Large intestine (tissue), 3 donors: ENCODE measurements around the gene PBX1. TPM values are rescaled to one million over a fixed set of nuclear protein-coding genes. Genes with fewer than 3 reads are reported as not detected.

Experiments used
- DNase-seq, 2 donors: peaks; one replicate each; pipeline versions ENCODE4 v3.0.0 to v3.0.0-alpha.2; 2013
- H3K27ac ChIP-seq: one replicate; pipeline ENCODE4 v1.5.1; 2013; ENCODE audit warnings: low read length
- H3K27me3 ChIP-seq: 2 replicates; pipeline ENCODE4 v1.6.1; 2013; ENCODE audit warnings: low read length; ENCODE audit not compliant: control insufficient read depth, insufficient read depth
- H3K36me3 ChIP-seq: 2 replicates; pipeline ENCODE4 v1.6.1; 2013; ENCODE audit warnings: low read length; ENCODE audit not compliant: control insufficient read depth, insufficient read depth
- H3K4me1 ChIP-seq: one replicate; pipeline ENCODE4 v1.6.1; 2013; ENCODE audit warnings: low read length; ENCODE audit not compliant: control insufficient read depth, insufficient read depth
- H3K4me3 ChIP-seq: one replicate; pipeline ENCODE4 v1.5.1; 2013; ENCODE audit warnings: low read length
- H3K9me3 ChIP-seq: one replicate; pipeline ENCODE4 v1.6.1; 2013; ENCODE audit warnings: mild to moderate bottlenecking, low read depth, low read length, moderate library complexity; ENCODE audit not compliant: control insufficient read depth
- WGBS: methylation state at CpG from one replicate; pipeline ENCODE4 v1.1.5; 2013; ENCODE audit warnings: low lambda C conversion rate; ENCODE audit not compliant: insufficient coverage; 5-methylcytosine and 5-hydroxymethylcytosine counted together
- polyA plus RNA-seq: library from polyadenylated mRNA; unstranded; fragments of 120-200 nt; gene quantifications from one replicate; pipeline ENCODE4 v1.2.1, GENCODE V29; 2013

Gene PBX1
- polyA plus RNA-seq, 1 donor = 60.8 TPM

DNA sequence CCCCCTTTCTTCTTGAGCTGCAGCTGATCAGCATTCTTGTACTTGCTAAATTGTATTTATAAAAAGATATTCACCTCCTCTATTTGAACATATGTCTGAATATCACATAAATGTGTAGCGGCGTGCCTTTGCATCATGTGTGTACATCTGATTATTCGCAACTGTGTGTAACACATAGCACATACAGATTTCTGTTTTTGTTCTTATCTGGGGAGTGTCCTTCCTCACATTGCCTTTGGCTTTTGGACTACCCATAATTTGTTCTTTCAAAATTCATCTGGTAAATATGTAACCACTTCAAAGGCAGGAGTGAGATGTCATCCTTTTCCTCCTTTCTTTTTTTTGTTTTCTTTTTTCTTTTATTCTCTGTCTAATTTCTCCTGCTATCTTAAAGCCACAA, 113.6 kb downstream of the PBX1 start:
- peak in 1 of 2 donors; percentile 56 for DNase-seq
- Histone ChIP-seq H3K4me1 (peaks cover 32% of the 10 kb centered on the region), H3K27me3 (no peaks in the 10 kb centered on the region), H3K27ac (peak overlapping the region; percentile 33), H3K4me3 (no peak overlapping the region), H3K36me3 (peaks cover under 1% of the 10 kb centered on the region), H3K9me3 (no peaks in the 10 kb centered on the region)
- no CpG with 5 or more reads among the region's 3 CpGs for WGBS

- no peak for DNase-seq
- H3K9me3 ChIP-seq = no peaks in the 10 kb centered on the region
- WGBS = 100% methylated on average over 3 of the region's 14 CpGs
- H3K4me3 ChIP-seq = no peak overlapping the region
- peaks cover 32% of the 10 kb centered on the region for H3K4me1 ChIP-seq
- no peaks in the 10 kb centered on the region for H3K27me3 ChIP-seq
- H3K36me3 ChIP-seq = peaks cover 3% of the 10 kb centered on the region
- H3K27ac ChIP-seq = no peak overlapping the region
These were observed 114.7 kb downstream of the PBX1 start for GRCh38 chr1:164673584-164674214.

- Histone ChIP-seq H3K4me1 (peaks cover 26% of the 10 kb centered on the region), H3K27ac (no peak overlapping the region), H3K36me3 (peaks cover 3% of the 10 kb centered on the region), H3K9me3 (no peaks in the 10 kb centered on the region), H3K27me3 (no peaks in the 10 kb centered on the region), H3K4me3 (no peak overlapping the region)
- peak in 1 of 2 donors; percentile 40 for DNase-seq
- 100% methylated on average over 1 of the region's 4 CpGs for WGBS
These were observed 116.4 kb downstream of the PBX1 start for GRCh38 chr1:164675342-164675904.

GRCh38 chr1:164678136-164678700, 119.2 kb downstream of the PBX1 start:
- no peaks in the 10 kb centered on the region for H3K27me3 ChIP-seq
- H3K4me3 ChIP-seq = no peak overlapping the region
- WGBS = 100% methylated on average over 1 of the region's 5 CpGs
- H3K9me3 ChIP-seq = no peaks in the 10 kb centered on the region
- no peak for DNase-seq
- no peak overlapping the region for H3K27ac ChIP-seq
- H3K4me1 ChIP-seq = peaks cover 15% of the 10 kb centered on the region
- H3K36me3 ChIP-seq = peaks cover 5% of the 10 kb centered on the region

DNA sequence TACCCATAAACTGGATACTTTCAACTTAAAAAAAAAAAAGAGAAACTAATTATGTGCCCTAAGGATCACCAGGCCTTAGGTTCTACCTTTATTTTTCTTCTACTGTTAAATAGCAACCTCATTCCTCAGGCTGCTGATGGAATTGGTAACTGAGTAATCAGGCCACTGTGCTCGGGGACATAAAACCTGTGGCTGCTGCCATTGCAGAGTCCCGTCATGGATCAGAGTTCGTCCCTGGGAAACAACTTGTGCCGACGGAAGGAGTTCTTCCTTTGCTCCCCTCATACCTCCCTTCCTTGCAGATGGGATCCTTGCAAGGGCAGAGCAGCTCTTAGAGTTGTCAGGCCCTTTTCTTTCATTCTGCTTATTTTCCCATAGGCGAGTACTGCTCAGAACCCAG, 123.6 kb downstream of the PBX1 start:
- Histone ChIP-seq H3K27me3 (no peaks in the 10 kb centered on the region), H3K9me3 (no peaks in the 10 kb centered on the region), H3K27ac (peak overlapping the region; percentile 75), H3K4me3 (no peak overlapping the region), H3K4me1 (peaks cover 38% of the 10 kb centered on the region), H3K36me3 (peaks cover 4% of the 10 kb centered on the region)
- whole genome bisulfite sequencing = 60% methylated on average over 1 of the region's 6 CpGs
- DNase-seq = peak; percentile 72 to 84

- Histone ChIP-seq H3K4me3 (no peak overlapping the region), H3K36me3 (peaks cover 2% of the 10 kb centered on the region), H3K27ac (peak overlapping the region; percentile 75), H3K4me1 (peaks cover 38% of the 10 kb centered on the region), H3K9me3 (no peaks in the 10 kb centered on the region), H3K27me3 (no peaks in the 10 kb centered on the region)
- no CpG with 5 or more reads among the region's 3 CpGs for WGBS
- peak; percentile 90 to 96 for DNase-seq
These were observed 124.3 kb downstream of the PBX1 start for GRCh38 chr1:164683235-164683634.

- Histone ChIP-seq H3K27me3 (no peaks in the 10 kb centered on the region), H3K9me3 (no peaks in the 10 kb centered on the region), H3K4me3 (no peak overlapping the region), H3K36me3 (peaks cover 2% of the 10 kb centered on the region), H3K27ac (no peak overlapping the region), H3K4me1 (peaks cover 38% of the 10 kb centered on the region)
- WGBS = no CpG with 5 or more reads among the region's 3 CpGs
- peak in 1 of 2 donors; percentile 54 for DNase-seq
These were observed 126.5 kb downstream of the PBX1 start for GRCh38 chr1:164685266-164686035.

GRCh38 chr1:164687777-164688176, 128.8 kb downstream of the PBX1 start:
- WGBS = 10% methylated on average over 2 of the region's 4 CpGs
- Histone ChIP-seq H3K27me3 (no peaks in the 10 kb centered on the region), H3K4me3 (no peak overlapping the region), H3K36me3 (no peaks in the 10 kb centered on the region), H3K4me1 (peaks cover 30% of the 10 kb centered on the region), H3K9me3 (no peaks in the 10 kb centered on the region), H3K27ac (peak overlapping the region; percentile 34)
- DNase-seq = peak in 1 of 2 donors; percentile 65

DNA sequence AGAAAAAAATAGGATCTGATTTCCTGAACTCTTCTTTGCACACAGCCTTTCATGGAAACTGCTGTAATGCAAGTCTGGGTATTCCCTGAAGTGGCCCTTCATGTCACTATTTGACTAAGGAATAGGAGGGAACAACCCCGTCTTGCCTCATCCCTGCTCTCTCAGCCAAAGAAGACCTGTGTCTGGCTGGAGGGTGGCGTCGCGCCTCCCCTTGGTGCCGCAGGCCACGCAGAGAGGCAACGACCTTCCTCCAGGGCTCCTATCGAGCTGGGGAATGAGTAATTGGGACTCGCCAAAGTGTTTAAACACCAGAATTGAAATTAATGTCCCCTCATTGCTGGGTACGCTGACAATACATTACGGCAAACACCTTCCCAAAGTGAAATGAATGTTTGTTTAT, 129.8 kb downstream of the PBX1 start:
- no peaks in the 10 kb centered on the region for H3K9me3 ChIP-seq
- no peak for DNase-seq
- 90% methylated on average over 2 of the region's 11 CpGs for WGBS
- no peak overlapping the region for H3K27ac ChIP-seq
- no peaks in the 10 kb centered on the region for H3K36me3 ChIP-seq
- H3K27me3 ChIP-seq = no peaks in the 10 kb centered on the region
- peaks cover 29% of the 10 kb centered on the region for H3K4me1 ChIP-seq
- no peak overlapping the region for H3K4me3 ChIP-seq

DNA sequence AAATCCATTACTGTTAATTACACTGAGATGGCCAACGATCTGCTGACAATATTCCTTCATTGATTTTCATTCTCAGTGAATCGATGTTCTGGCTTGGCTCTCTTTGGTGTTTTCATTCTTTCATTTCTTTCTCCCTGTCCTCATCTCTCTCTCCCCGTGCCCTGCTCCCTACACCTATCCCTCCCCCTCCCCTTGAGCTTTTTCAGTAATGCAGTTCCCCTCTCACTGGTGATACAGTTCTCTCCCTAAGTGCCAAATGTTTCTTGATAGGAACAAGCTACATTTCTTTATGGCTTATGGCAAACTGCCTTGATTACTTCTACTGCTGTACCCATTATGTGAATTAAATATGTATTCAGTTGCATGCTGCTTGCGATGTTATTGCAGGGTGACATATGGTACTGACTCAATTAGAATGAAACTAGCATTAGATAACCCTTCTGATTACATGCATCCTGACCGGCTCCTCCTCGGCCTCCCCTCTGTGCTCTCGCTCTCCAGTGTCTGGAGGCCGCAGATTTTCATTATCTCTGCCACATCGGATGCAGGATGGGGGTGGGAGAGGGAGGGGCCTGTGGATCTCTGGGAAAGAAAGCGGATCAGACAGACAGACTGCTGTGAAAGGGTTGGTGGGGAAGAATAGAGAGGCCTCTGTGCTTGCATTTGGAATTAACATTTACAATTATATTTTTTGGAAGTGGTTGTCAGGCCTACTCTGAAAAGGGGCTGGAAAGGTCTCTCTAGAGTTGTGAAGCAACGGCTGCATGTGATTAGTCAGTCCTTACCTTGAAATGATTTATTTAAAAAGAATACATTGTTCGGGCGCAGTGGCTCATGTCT, 130.9 kb downstream of the PBX1 start:
- no peaks in the 10 kb centered on the region for H3K36me3 ChIP-seq
- no peaks in the 10 kb centered on the region for H3K27me3 ChIP-seq
- H3K4me3 ChIP-seq = no peak overlapping the region
- no CpG with 5 or more reads among the region's 13 CpGs for WGBS
- H3K27ac ChIP-seq = no peak overlapping the region
- H3K4me1 ChIP-seq = peaks cover 18% of the 10 kb centered on the region
- DNase-seq = no peak
- H3K9me3 ChIP-seq = no peaks in the 10 kb centered on the region
